ENCODE measurements around the gene NRP1.
"Not testable (repeated sequence)": the region's sequence is repeated elsewhere in the genome, so short reads cannot be mapped to it uniquely, and the experiment has no call there.

The NRP1 gene

GRCh38 chr10:33304423-33305225 lies 29.8 kb downstream of the NRP1 start:
- Histone ChIP-seq H3K27ac (no peak overlapping the region), H3K36me3 (no peaks in the 10 kb centered on the region), H3K27me3 (peaks cover 4% of the 10 kb centered on the region)

GRCh38 chr10:33303988-33304387 lies 30.5 kb downstream of the NRP1 start:
- Histone ChIP-seq H3K4me1 (ENCODE audit: control insufficient read depth in 1 of 2, insufficient read depth in 1 of 2, low read depth in 1 of 2, low read length in 1 of 2) (peaks cover 0 to 2% of the 10 kb centered on the region in 2 experiments), H3K4me3 (ENCODE audit: low read depth in 1 of 2, low read length in 1 of 2) (no peak overlapping the region), H3K27ac (no peak overlapping the region), H3K36me3 (no peaks in the 10 kb centered on the region), H3K9me3 (no peaks in the 10 kb centered on the region), H3K27me3 (peaks cover 4% of the 10 kb centered on the region)
- no peak for TF ChIP-seq CTCF (IDR thresholded peaks at IDR 0.05)

More at GRCh38 chr10:33304423-33305225, 29.8 kb downstream of the NRP1 start:
- Histone ChIP-seq H3K9me3 (no peaks in the 10 kb centered on the region), H3K4me1 (ENCODE audit: control insufficient read depth in 1 of 2, insufficient read depth in 1 of 2, low read depth in 1 of 2, low read length in 1 of 2) (peaks cover 0 to 6% of the 10 kb centered on the region in 2 experiments), H3K4me3 (ENCODE audit: low read depth in 1 of 2, low read length in 1 of 2) (no peak overlapping the region)
- TF ChIP-seq CTCF (IDR thresholded peaks at IDR 0.05), result no peak

- TF ChIP-seq CTCF (IDR thresholded peaks at IDR 0.05), result no peak
- Histone ChIP-seq H3K4me1 (ENCODE audit: control insufficient read depth in 1 of 2, insufficient read depth in 1 of 2, low read depth in 1 of 2, low read length in 1 of 2) (no peaks in the 10 kb centered on the region), H3K4me3 (ENCODE audit: low read depth in 1 of 2, low read length in 1 of 2) (no peak overlapping the region), H3K27me3 (peaks cover 4% of the 10 kb centered on the region), H3K9me3 (no peaks in the 10 kb centered on the region), H3K36me3 (no peaks in the 10 kb centered on the region), H3K27ac (no peak overlapping the region)
Measured at GRCh38 chr10:33302208-33302829, 32.1 kb downstream of the NRP1 start.

GRCh38 chr10:33301097-33301789 lies 33.2 kb downstream of the NRP1 start:
- no peaks in the 10 kb centered on the region for H3K36me3 ChIP-seq
- no peak overlapping the region for H3K27ac ChIP-seq
- TF ChIP-seq CTCF (IDR thresholded peaks at IDR 0.05), result no peak
- no peaks in the 10 kb centered on the region for H3K9me3 ChIP-seq
- H3K27me3 ChIP-seq, result peaks cover 4% of the 10 kb centered on the region
- H3K4me3 ChIP-seq (ENCODE audit: low read depth in 1 of 2, low read length in 1 of 2), result no peak overlapping the region
- H3K4me1 ChIP-seq (ENCODE audit: control insufficient read depth in 1 of 2, insufficient read depth in 1 of 2, low read depth in 1 of 2, low read length in 1 of 2), result no peaks in the 10 kb centered on the region

- H3K27me3 ChIP-seq; H3K27ac ChIP-seq; H3K4me3 ChIP-seq (ENCODE audit: low read depth in 1 of 2, low read length in 1 of 2); H3K9me3 ChIP-seq; H3K4me1 ChIP-seq (ENCODE audit: control insufficient read depth in 1 of 2, insufficient read depth in 1 of 2, low read depth in 1 of 2, low read length in 1 of 2); H3K36me3 ChIP-seq: not testable (repeated sequence)
Measured at GRCh38 chr10:33300544-33300943, 33.9 kb downstream of the NRP1 start.

GRCh38 chr10:33298893-33299292 lies 35.6 kb downstream of the NRP1 start:
- Histone ChIP-seq H3K36me3 (no peaks in the 10 kb centered on the region), H3K27me3 (peaks cover 4% of the 10 kb centered on the region), H3K4me1 (ENCODE audit: control insufficient read depth in 1 of 2, insufficient read depth in 1 of 2, low read depth in 1 of 2, low read length in 1 of 2) (no peaks in the 10 kb centered on the region), H3K9me3 (no peaks in the 10 kb centered on the region), H3K27ac (no peak overlapping the region), H3K4me3 (ENCODE audit: low read depth in 1 of 2, low read length in 1 of 2) (no peak overlapping the region)
- no peak for TF ChIP-seq CTCF (IDR thresholded peaks at IDR 0.05)

All from neutrophil (primary cell).